Lower leg skin (tissue), 4 donors: ENCODE data around the gene PARN. TPM values are rescaled to one million over a fixed set of nuclear protein-coding genes. Genes with fewer than 3 reads are reported as not detected.

Experiments used
- DNase-seq, 2 donors: peaks; one replicate each; pipeline ENCODE4 v3.0.0-alpha.2; 2019; ENCODE audit warnings: low spot score in 2 of 2
- H3K4me3 ChIP-seq: fragments of 200-600 bp; sonication (generic); 2 replicates; pipeline ENCODE4 v1.5.1; 2017; ENCODE audit warnings: mild to moderate bottlenecking, low read depth; ENCODE audit not compliant: poor library complexity, severe bottlenecking
- CTCF ChIP-seq, 3 donors: fragments of 450-650 bp; IDR thresholded peaks; one replicate each; pipeline ENCODE4 v1.5.1; 2016; ENCODE audit warnings: antibody characterized with exemption in 3 of 3, mild to moderate bottlenecking in 3 of 3, moderate library complexity in 2 of 3
- POLR2A ChIP-seq, 2 donors: fragments of 450-650 bp; IDR thresholded peaks; one replicate each; pipeline ENCODE4 v1.6.1; 2016 to 2017; ENCODE audit warnings: antibody characterized with exemption in 2 of 2, mild to moderate bottlenecking in 1 of 2, moderate library complexity in 1 of 2
- whole genome bisulfite sequencing, 2 donors: methylation state at CpG; one replicate each; pipeline ENCODE4 v1.1.5; 2018; 5-methylcytosine and 5-hydroxymethylcytosine counted together
- intact Hi-C: fragments of 100-400 bp; cut with DNase I; formaldehyde crosslinking; loops from one replicate; pipeline ENCODE4 v1.15.0; 2023; ENCODE audit warnings: low total_unique reads
- total RNA-seq, 4 donors: library from RNA; depleted of rRNA; stranded (reverse); fragments of >200 nt; gene quantifications; one replicate each; pipeline ENCODE4 v1.1.0, GENCODE V29; 2016

Gene PARN
- total RNA-seq, 4 donors from 2014 or later = 23.4 to 28.7 (median 25.4) TPM

GRCh38 chr16:14392960-14393359 lies 237.1 kb downstream of the PARN start:
- no peak overlapping the region for H3K4me3 ChIP-seq
- DNase-seq = no peak
- TF ChIP-seq CTCF (IDR thresholded peaks at IDR 0.05) = no peak
- no peak for TF ChIP-seq POLR2A (IDR thresholded peaks at IDR 0.05)
- 91 to 94% methylated on average over 6 of the region's 6 CpGs for WGBS, 2 donors
- intact Hi-C loops = no loop called here

- no peak for TF ChIP-seq CTCF (IDR thresholded peaks at IDR 0.05)
- TF ChIP-seq POLR2A (IDR thresholded peaks at IDR 0.05) = no peak
- WGBS, 2 donors = 89% methylated on average over 1 of the region's 1 CpG
- intact Hi-C loops = no loop called here
- H3K4me3 ChIP-seq = no peak overlapping the region
- DNase-seq = no peak
Measured at GRCh38 chr16:14389359-14389758, 240.7 kb downstream of the PARN start.

GRCh38 chr16:14388243-14388642 lies 241.8 kb downstream of the PARN start:
- TF ChIP-seq CTCF (IDR thresholded peaks at IDR 0.05) (no peak), POLR2A (IDR thresholded peaks at IDR 0.05) (no peak)
- WGBS, 2 donors = 73 to 78% methylated on average over 7 of the region's 7 CpGs
- DNase-seq = no peak
- intact Hi-C loops = no loop called here
- H3K4me3 ChIP-seq = no peak overlapping the region

GRCh38 chr16:14386115-14386514 lies 243.9 kb downstream of the PARN start:
- intact Hi-C loops = no loop called here
- TF ChIP-seq POLR2A (IDR thresholded peaks at IDR 0.05) (no peak), CTCF (IDR thresholded peaks at IDR 0.05) (no peak)
- DNase-seq = no peak
- 80 to 85% methylated on average over 3 of the region's 3 CpGs for WGBS, 2 donors
- H3K4me3 ChIP-seq = no peak overlapping the region

Other genes starting within 250 kb of the PARN start
- gene BFAR, start 2.7 kb upstream of the PARN start, total RNA-seq = 10 to 100 TPM; 37.6 to 64.2 (median 53.6) TPM
- gene PLA2G10, start 64.0 kb upstream of the PARN start, total RNA-seq = not detected
- 1 to 10 TPM in 2 of 4 donors, under 1 TPM in 1, not detected in 1; 0.57 to 2.0 (median 1.6) TPM for gene NPIPA3, start 73.2 kb upstream of the PARN start, total RNA-seq
- 1 to 10 TPM in 3 of 4 donors, under 1 TPM in 1; 0.57 to 2.2 (median 1.8) TPM for gene NPIPA2, start 112.3 kb upstream of the PARN start, total RNA-seq
- 10 to 100 TPM; 30.8 to 47.1 (median 36.0) TPM for gene NOMO1, start 203.5 kb upstream of the PARN start, total RNA-seq